Measurements from ENCODE around the gene PRIM1. TPM values are rescaled to one million over a fixed set of nuclear protein-coding genes. Genes with fewer than 3 reads are reported as not detected.
"Not testable (repeated sequence)": the region's sequence is repeated elsewhere in the genome, so short reads cannot be mapped to it uniquely, and the experiment has no call there.

PRIM1 gene
- polyA plus RNA-seq, 3 donors = 16.1 to 22.6 (median 19.9) TPM

DNA sequence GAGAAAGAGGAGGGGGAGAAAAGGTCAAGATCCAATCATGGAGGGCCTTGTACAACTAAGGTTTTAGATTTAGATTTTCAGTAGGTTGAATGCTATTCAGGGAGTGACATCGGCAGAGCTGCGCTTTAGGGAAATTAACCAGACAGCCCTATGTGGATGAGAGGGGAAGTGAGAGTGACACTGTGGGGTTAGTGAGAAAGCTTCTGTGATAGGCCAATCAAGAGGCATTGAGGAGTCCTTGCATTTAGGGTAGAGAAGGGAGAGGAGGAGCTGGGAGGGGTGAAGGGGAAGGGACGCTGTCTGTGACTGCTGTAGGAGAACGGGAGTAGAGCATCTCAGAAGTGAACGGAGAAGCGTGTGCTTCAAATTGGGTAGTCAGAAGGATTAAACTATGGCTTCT, 14.4 kb upstream of the PRIM1 start:
- DNase-seq = no peak

- DNase-seq = no peak
Observed at GRCh38 chr12:56763753-56764657, 11.9 kb upstream of the PRIM1 start.

DNA sequence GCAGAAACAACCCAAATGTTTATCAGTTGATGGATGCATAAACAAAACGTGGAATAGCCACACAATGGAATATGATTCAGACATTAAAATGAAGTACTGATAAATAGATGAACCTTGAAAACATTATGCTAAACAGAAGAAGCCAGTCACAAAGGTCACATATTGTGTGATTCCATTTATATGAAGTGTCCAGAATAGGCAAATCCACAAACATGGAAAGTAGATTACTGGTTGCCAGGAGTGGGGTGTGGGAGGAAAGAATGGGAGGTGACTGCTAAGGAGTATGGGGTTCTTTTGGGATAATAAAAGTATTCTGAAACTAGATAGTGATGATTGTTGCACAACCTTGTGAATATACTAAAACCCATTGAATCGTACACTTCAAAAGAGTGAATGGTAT, 9.7 kb upstream of the PRIM1 start:
- no peak for DNase-seq

DNA sequence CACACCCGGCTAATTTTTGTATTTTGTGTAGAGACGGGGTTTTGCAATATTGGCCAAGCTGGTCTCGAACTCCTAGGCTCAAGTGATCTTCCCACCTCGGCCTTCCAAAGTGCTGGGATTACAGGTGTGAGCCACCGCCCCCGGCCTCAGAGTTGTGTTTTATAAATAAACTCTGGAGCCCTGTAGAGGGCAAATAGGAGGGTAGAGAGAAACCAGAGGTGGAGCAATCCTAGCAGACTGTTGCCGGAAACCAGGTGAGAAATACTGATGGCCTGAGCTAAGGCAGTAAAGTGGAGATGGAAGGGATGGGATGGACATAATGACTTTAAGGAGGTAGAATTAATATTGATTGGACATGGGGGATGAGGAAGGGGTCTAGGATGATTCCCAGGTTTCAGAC, 8.3 kb upstream of the PRIM1 start:
- DNase-seq = no peak

DNA sequence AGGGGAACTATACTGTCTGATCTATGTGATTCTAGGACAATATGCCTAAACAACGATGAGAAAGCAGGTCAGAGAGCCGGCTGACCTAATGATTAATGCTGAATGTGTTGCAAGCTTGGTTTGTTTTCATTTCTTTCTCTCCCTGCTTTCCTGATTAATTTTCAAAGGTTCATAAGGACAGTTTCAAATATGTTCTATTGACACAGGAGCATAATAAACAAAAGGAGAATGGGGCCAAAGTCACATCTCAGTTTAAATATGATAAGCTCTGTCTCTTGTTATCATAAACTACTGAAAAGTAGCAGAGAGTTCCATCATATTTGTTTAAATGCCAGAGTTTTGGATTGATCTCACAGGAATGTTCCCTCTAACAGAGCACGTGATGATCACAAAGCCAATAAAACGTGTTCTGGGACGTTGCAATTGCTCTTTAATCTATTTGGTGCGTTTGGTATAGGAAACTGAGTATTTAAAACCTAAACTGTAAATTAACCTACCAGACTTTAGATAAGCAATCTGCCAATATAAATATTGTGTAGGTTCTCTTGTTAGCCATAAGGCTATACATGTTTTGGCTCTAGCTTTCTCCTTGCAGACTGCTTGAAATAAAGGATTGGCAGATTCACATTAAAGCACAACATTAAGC, 7.3 kb upstream of the PRIM1 start:
- peak; percentile 15 for DNase-seq

DNA sequence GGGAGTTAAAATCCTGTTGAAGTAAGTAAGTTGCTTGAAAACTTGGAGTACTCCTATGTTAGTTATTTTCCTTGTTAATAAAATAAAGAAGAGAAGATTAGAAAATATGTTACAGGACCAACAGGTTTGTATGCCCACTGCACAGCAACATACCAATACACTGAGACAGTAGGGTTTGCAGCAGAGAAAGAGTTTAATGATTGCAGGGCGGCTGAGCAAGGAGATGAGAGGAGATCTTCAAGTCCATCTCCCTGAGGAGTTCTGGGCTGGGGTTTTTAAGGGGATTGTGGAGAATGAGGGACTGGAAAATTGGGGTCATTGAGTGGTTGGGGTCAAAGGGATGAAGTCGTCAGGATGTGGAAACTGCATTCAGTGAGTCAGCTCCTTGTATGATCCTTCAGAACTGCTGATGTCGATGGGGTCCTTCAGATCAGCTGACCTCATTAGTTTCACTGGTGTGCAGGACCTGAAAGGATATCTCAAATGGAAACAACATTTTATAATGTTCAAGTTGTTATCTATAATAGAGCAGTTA, 6.7 kb upstream of the PRIM1 start:
- no peak for DNase-seq

- not testable (repeated sequence) for DNase-seq
Observed at GRCh38 chr12:56757971-56758370, 5.8 kb upstream of the PRIM1 start.

- no peak for DNase-seq
Observed at GRCh38 chr12:56753566-56753965, 1.4 kb upstream of the PRIM1 start.

DNA sequence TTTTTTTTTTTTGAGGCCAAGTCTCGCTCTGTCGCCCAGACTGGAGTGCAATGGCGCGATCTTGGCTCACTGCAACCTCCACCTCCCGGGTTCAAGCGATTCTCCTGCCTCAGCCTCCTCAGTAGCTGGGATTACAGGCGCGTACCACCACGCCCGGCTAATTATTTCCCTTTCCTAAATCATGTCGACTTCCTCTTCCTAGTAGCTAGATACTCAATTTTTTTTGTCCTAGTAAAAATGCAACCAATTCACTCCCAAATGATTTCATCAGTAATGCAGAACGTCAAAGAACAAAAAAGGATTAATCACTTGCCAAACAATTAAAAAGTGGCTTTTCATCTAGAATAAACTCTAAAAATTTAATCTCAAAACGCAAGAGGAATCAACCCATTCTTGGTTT, 1.5 kb downstream of the PRIM1 start:
- not testable (repeated sequence) for DNase-seq

GRCh38 chr12:56749853-56750252, 2.3 kb downstream of the PRIM1 start:
- DNase-seq = no peak

DNA sequence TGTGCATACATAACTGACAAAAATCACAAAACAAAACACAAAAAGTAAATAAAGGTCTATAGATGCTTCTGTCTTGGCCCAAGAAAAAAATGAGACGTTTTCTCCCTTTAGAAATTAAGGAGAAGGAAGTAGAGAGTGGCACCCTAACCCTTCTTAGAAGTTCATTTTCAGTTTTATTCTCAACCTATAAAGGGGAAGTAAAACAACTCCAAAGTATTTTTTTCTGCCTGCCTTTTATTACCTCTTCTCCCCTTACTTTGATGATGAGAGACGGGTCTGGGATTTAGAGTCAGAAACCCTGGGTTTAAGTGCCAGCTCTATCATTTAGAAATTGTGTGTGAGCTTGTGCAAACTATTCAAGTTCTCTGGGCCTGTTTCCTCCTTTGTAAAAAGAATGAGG, 2.8 kb downstream of the PRIM1 start:
- DNase-seq = no peak

DNA sequence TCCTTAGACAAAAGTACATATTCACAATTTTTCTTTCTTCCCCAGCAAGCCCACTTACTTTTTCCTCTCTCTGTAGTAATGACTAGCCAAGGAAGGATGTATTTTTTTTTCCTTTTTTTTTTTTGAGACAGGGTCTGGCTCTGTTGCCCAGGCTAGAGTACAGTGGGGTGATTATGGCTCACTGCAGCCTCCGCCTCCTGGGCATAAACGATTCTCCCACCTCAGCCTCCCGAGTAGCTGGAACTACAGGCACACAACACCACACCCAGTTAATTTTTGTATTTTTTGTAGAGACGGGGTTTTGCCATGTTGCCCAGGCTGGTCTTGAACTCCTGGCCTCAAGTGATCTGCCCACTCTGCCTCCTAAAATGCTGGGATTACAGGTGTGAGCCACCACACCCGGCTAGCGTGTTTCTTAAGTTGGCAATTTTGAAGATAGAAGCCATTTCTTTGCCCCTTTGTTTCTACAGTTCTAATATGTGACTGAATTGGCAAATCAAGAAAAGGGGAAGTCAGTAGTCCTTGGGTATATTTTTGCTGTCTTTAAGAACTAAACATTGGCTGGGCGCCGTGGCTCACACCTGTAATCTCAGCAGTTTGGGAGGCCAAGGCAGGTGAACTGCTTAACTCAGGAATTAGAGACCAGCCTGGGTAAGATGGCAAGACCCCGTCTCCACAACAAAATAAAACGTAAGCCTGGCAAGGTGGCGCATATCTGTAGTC, 23.8 kb downstream of the PRIM1 start:
- no peak for DNase-seq

DNA sequence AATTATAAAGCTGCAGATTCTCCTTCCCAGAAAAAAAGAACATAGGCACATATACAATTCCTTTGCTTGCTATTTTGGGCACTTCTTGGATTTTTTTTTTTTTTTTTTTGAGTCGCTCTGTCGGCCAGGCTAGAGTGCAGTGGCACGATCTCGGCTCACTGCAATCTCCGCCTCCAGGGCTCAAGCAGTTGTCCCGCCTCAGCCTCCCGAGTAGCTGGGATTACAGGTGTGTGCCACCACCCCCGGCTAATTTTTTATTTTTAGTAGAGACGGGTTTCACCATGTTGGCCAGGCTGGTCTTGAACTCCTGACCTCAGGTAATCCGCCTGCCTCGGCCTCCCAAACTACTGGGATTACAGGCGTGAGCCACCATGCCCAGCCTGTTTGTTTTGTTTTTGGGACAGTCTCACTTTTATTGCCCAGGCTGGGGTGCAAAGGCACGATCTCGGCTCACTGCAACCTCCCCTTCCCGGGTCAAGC, 25.9 kb downstream of the PRIM1 start:
- DNase-seq = not testable (repeated sequence)

GRCh38 chr12:56725723-56726102, 26.4 kb downstream of the PRIM1 start:
- no peak for DNase-seq

DNA sequence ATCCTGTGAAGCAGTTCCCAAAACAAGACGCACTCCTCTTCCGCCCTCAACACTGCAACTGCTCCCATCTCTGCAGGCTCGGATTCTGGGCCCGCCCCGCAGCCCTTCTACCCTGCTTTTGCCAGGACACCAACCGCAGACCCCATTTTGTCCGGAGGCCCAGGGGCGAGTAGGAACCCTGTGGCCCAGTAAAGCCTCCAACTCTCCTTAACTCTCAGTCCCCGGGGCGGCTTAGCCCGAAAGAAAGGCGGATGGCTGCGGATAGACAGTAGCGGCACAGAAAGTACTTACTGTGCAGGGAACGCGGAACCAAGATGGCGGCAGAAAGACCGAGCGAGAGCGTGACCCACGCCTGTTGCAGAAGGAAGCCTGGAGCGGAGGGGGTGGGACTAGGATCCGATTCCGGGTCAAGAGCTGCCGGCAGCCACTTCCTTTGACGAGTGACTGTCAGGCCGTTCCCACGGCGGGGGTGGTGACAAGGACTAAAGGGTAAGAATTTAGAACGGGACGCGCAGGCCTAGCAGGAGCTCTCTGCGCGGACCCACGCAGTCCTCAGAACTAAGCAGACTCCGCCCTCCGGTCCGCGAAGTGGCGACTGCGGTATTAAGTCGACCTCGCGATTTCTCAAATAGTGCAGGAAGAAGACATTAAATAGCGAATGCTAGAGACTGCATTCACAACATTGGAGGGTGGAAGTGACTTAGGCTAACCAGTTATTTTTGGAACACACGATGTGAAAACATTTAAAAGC, 27.0 kb downstream of the PRIM1 start, which contains the start of gene NACA:
Gene NACA (minus strand): TSS at position 328 of the 751 bp plus-strand sequence. CDS start 778 bp downstream, outside the sequence.
- peak; percentile 98 for DNase-seq

GRCh38 chr12:56724701-56724971, 27.5 kb downstream of the PRIM1 start:
- DNase-seq = no peak

GRCh38 chr12:56723889-56724700, 28.0 kb downstream of the PRIM1 start:
- no peak for DNase-seq

- DNase-seq = no peak
Observed at GRCh38 chr12:56723352-56723751, 28.8 kb downstream of the PRIM1 start.

- DNase-seq = no peak
Observed at GRCh38 chr12:56722832-56723231, 29.3 kb downstream of the PRIM1 start.

DNA sequence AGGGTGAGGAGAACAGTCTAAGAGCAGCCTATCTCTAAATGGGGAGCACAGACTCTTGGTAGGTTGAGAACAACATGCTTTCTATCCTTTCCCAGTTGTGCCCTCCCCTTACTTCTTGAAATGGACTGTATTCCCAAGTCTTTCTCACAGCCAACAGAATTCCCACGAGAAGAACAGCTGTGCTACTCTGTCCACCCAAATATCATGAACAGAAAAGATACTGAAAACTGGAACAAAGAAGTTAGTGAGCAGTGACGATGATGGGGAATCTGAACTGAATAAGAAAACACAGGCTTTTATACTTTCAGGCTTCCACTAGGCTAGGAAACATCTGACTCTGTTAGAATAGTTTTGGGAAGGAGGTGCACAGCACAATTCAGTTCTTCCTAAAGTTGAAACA, 30.4 kb downstream of the PRIM1 start:
- DNase-seq = no peak

- no peak for DNase-seq
Observed at GRCh38 chr12:56721216-56721615, 30.9 kb downstream of the PRIM1 start.
